Measurements from ENCODE around the gene SMNDC1.
"Not testable (repeated sequence)": the region's sequence is repeated elsewhere in the genome, so short reads cannot be mapped to it uniquely, and the experiment has no call there.

The SMNDC1 gene

DNA sequence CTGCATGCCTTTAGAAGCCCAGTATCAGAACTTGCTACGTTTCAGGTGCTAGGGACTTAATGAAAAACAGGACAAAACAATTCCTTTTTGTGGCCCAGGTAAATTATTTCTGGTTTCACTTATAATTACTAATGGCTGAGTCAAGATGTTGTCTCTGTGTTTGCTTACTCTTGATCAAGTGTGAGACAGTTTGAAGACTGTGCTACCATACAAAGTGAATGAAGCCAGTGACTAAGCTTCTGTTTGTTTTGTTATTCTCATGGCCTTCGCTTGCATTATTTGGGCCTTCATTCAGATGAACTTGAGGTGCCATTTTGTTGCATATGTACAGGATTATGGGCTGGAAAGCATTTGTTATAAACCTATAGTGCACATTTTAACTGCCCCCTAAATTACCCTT, 17.9 kb downstream of the SMNDC1 start:
- peak; percentile 58 for DNase-seq (ENCODE audit: low read depth, low spot score)
- peak overlapping the region; percentile 49 for H3K27ac ChIP-seq

DNA sequence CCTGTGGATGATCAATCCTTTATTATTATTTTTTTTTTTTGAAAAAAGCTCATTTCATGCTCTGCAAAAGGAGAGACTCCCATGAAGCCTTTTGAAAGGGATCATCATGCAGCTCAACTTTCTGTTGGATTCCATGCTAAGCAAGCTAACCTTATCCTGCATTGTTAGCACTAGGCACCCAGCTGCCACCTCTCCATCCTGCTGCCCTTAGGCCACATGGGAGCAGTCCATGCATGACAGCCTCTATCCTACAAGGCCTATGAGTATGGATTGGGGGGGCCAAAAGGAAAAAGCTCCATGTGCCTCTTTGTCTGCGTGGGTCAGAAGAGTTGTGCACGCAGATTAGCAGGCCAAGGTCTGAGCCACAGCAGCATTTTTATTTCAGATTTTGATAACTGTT, 19.2 kb downstream of the SMNDC1 start:
- no peak for DNase-seq (ENCODE audit: low read depth, low spot score)
- H3K27ac ChIP-seq, result no peak overlapping the region

DNA sequence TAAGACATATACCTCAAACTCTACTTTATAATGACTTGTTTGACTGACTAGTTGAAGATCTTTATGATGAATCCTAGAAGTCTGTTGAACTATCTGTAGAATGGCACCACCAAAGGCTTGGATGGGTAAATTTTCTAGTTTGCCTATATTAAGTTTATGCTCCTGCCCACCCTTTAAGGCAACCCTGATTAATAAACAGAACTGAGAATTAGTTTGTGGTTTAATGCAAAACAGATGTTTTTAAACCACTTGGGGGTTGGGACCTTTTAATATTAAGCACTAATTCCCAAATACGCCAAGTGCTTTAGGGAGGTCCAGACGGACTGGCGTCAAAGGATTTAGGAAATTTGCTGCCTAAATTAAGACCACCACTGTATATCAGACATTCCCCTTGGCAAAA, 20.5 kb downstream of the SMNDC1 start:
- no peak for DNase-seq (ENCODE audit: low read depth, low spot score)
- no peak overlapping the region for H3K27ac ChIP-seq

DNA sequence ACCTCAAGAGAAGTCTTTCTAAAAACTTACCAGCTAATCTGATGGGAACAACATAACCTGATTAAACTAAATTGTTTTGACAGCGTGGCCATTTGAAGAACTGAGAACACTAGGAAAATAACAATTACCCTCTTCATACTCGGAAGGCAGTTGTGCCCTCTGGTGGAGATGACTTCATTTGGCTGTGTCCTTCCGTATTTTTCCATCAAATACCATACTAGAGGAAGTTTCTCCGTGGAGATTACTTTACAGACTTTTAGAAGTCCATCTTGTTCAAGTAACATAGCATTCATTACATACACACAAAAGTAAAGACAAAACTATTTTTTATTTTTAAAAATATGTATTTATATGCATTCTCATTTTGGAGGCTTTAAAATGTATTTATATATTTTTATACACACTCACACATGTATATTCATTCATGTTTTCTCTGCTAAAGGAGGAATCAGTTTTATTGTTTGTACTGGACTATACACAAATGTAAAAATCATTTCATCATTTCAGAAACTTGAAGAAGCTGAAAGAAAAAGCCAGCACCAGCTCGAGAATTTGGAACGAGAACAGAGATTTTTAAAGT, 25.2 kb downstream of the SMNDC1 start:
- DNase-seq (ENCODE audit: low read depth, low spot score), result no peak

DNA sequence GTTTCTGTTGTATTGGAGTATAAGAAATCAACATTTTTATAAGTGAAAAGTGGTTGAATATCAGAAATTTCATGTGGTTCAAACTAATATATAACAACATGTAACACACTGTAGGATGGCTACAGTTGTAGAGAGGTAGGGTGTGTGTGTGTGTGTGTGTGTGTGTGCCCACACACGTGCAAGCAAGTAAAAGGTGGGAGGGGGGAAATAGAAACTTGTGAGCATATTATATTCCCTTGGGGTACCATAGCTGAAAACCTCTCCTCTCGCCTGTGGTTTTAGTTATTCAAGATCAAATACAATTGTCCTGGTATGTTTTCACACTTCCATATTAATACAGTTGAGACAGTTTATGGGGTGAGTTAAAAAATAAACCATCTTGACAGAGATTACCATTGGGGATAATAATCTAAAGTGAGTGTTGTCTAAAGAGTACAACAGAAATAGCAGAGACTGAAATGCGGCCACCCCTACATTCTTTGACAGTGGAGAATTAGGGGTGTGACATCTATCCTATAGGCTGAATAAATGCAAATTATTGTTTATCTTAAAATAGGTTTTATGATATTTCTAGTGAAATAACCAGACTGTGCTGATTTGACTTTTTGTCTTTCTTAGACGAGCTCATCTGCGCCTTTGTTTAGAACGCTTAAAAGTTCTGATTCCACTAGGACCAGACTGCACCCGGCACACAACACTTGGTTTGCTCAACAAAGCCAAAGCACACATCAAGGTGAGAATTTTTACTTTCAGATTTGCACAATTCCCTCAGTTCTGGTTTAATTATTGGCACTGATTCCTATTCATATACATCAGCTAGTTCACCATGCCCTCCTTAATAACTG, 25.9 kb downstream of the SMNDC1 start:
- H3K27ac ChIP-seq, result no peak overlapping the region
- no peak for DNase-seq (ENCODE audit: low read depth, low spot score)

More for the DNA sequence above, 25.2 kb downstream of the SMNDC1 start:
- no peak overlapping the region for H3K27ac ChIP-seq

DNA sequence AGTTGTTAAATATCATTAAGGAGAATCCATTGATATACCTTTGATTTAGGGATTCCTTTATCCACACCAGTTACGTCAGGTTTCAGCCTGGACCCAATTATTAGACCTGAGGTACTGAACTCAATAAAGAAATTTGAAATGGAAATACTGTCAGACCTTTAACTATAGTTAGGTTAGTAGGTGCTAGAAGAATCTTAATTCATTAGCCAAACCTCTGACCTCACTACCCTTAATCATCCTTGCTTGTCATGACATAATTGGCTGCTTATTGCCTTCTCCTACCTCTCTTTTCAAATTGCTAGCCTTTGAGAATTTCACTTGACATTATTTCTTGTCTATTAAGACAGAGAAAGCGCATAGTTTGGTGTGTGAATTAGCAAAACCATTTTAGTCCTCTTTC, 27.1 kb downstream of the SMNDC1 start:
- H3K27ac ChIP-seq, result no peak overlapping the region
- DNase-seq (ENCODE audit: low read depth, low spot score), result no peak

DNA sequence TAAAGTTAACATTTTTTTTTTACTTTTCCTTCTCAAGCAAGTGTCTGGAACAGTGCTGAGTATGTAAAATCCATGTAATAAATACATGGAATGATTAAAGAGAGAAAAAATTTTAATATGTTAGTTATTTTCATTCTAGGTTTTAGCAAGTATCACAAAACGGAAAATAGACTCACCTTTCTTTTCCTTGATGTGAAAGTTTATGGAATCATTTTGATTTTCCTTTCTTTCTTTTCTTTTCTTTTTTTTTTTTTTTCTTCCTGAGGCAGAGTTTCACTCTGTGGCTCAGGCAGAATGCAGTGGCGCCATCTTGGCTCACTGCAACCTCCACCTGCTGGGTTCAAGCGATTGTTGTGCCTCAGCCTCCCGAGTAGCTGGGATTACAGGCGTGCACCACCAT, 28.1 kb downstream of the SMNDC1 start:
- no peak for DNase-seq (ENCODE audit: low read depth, low spot score)
- H3K27ac ChIP-seq, result no peak overlapping the region

DNA sequence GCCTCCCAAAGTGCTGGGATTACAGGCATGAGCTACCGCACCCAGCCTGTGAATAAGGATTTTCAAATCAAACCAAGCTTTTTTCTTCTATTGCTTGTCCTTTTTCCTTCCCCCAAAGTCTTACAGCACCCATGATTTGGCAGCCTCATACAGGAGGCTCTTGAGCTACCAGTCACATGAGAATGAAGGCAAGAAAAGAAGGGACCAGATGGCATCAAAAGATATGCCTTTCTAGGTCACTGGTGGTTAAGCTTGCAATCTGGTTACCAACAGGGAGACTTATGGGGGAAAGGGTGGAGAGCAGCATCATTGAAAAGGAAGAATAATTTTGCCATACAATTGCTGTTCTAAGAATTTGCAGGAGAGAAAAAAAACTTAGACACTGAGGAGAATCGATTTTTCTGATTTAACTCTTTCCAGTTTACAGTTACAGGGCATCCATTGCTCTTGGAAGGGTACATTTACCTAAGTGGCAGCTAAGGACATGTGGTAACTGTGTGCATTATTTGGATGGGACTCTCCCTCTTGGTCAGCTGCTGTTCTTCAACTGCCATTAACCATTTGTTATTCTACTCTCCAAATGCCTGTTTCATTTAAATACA, 29.5 kb downstream of the SMNDC1 start:
- DNase-seq (ENCODE audit: low read depth, low spot score), result no peak
- H3K27ac ChIP-seq, result no peak overlapping the region

DNA sequence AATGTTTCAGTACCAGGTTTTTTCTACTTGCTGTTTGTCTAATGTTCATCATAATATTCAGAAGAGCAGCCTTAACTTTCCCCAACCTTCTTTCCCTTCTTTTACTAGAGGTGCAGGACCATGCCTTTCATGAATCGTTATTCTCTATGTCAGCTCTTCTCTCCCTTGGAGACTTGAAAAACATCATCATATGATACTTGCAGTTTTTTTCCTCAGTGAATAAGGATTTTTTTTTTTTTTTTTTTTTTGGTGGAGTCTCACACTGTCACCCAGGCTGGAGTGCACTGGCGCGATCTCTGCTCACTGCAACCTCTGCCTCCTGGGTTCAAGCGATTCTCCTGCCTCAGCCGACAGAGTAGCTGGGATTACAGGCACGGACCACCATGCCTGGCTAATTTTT, 30.1 kb downstream of the SMNDC1 start:
- DNase-seq (ENCODE audit: low read depth, low spot score), result no peak

DNA sequence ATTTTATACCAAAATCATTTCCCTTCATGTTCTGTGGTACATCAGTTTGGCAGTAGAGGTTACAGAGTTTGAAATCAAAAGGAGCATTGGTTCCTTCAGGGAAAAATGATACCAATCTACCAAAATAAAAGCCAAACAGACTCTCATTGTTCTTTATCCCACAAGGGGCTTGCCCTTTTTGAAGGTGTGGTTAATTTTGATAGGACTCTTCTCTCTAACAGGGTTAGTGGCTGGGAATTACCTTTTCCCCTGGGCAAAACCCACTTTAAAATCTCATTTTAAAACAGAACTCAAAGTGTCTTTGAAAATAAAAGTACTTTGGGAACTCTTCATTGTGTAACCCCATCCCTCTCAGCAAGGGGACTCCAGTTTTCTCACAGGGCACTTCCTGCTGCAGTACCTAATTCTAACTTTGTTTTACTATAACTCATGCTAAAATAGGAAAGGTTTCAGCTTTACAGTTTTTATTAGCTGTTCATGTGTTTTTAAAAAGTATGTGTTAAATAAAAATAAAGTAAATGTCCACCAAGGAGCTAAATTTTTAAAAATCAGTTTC, 30.6 kb downstream of the SMNDC1 start:
- no peak for DNase-seq (ENCODE audit: low read depth, low spot score)

More for the DNA sequence above, 30.1 kb downstream of the SMNDC1 start:
- no peak overlapping the region for H3K27ac ChIP-seq

DNA sequence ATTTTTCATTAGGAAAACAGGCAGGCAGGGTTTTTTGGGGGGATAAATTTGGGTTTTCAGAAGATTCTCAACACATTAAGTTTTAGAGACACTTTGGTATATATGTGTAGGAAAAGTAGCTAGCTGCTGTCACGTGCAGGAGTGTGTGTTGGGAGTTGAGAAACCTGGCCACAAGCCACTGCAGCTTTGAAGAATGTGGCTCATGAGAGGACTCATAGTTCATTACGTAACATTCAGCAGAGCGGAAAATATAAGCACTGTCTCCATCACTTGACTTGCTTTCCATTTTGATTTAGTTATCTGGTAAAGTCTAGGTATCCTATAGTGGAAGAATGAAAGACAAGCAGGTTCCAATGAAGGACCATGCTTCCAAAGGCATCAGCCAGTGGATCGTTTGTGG, 31.2 kb downstream of the SMNDC1 start:
- DNase-seq (ENCODE audit: low read depth, low spot score), result peak; percentile 22
- no peak overlapping the region for H3K27ac ChIP-seq

More for the DNA sequence above, 30.6 kb downstream of the SMNDC1 start:
- no peak overlapping the region for H3K27ac ChIP-seq

DNA sequence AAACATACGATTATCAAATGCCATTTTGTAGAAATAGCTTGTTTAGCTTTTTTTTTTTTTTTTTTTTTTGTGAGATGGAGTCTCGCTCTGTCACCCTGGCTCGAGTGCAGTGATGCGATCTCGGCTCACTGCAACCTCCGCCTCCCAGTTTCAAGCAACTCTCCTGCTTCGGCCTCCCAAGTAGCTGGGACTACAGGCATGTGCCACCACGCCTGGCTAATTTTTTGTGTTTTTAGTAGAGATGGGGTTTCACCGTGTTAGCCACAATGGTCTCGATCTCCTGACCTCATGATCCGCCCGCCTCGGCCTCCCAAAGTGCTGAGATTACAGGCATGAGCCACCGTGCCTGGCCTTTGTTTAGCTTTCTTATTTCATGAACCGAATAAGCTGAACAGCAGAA, 31.7 kb downstream of the SMNDC1 start:
- not testable (repeated sequence) for H3K27ac ChIP-seq; DNase-seq (ENCODE audit: low read depth, low spot score)

DNA sequence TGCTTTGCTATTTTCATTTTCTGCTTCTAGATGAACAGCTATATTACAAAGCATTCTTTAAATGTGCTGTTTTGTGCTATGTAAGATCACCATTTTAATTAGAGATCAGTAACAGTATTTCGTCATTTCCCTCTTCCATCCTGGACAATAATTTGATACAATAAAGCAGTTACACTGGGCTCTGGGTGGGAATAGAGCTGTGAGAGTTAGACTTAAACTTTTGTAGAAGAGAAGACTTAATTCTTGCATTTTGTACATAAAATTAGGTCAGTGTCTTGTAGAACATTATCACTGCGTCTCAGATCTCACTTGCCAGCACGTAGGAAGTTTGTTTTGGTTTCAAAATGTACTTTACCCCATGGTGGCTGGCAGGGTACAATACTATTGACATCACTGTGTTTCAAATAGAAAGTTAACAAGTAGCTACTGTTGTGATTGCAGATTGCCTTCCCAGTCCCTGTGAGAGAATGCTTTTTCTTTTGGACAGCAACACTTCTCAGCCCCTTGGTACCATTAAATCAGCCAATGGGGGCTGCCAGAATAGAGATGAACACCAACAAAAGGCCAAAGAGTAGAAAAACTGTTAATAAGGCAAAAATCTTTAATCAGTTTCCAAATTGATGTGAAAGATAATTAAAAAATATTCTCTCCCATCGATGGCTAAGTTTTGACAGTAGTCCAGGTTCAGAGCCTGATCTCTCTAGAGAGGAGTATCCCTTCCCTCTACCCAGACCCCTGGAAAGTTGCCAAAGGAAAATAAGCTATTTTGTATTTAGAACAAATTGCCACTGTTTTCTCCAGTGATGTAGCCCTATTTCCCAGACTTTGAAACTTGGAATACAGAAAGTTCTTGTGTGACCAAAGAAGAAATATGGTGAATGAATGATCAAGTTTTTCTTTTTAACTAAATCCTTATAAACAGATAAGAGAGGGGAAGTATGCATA, 35.1 kb downstream of the SMNDC1 start:
- H3K27ac ChIP-seq, result no peak overlapping the region
- no peak for DNase-seq (ENCODE audit: low read depth, low spot score)

DNA sequence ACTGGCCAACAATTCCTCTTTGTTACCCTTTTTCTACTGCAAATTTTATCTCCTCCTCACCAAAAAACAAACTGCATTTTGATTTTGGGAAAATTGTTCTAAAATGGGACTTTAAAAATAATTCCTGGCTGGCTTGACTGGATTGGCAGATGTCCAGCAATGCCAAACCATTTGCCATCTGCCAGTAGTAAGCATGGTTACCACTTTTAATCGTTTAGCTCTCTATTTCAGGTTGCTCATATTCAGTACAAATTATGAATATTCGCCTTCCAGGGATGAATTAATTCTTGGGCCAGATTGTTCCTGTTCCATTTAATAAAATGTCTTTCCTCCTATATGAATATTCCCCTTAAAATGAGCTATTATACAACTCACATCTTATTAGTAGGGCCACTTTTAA, 35.7 kb downstream of the SMNDC1 start:
- no peak overlapping the region for H3K27ac ChIP-seq
- no peak for DNase-seq (ENCODE audit: low read depth, low spot score)

DNA sequence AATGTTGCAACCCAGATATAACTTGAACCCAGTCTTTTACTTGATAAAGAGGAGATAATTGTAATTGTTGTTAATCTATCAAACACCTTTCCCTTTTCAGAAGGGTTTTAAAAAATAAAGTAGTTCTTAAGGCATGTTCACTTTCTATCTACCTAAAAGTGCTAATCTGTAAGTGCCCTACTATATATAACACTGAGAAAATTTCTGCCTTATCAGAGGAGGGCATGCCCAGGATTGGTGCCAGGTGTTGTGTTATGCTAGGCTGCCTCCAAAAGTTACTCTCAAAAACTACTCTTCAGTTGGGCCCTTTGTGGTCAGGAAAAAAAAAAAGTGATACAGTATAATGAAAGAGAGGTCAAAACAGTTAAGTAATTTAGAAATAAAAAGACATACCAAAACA, 36.3 kb downstream of the SMNDC1 start:
- H3K27ac ChIP-seq, result no peak overlapping the region
- no peak for DNase-seq (ENCODE audit: low read depth, low spot score)

DNA sequence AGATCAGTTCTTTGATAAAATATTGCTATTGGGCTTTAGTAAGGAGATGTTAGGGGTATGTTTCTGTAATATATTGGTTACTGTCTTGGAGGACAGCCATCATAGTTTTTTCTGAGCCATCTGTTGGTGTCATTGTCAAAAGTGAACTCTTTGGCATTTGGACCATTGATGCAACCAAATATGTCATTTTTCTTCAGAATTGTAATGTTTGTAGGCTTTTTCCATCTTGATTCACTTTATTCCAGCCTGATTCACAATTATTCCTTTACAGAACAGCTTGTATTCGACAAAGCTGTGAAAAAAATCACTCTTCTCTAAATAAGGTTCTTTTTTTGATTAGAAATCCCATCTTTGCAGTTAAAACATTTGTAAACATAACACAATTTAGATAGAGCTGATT, 37.4 kb downstream of the SMNDC1 start:
- DNase-seq (ENCODE audit: low read depth, low spot score), result no peak
- no peak overlapping the region for H3K27ac ChIP-seq

DNA sequence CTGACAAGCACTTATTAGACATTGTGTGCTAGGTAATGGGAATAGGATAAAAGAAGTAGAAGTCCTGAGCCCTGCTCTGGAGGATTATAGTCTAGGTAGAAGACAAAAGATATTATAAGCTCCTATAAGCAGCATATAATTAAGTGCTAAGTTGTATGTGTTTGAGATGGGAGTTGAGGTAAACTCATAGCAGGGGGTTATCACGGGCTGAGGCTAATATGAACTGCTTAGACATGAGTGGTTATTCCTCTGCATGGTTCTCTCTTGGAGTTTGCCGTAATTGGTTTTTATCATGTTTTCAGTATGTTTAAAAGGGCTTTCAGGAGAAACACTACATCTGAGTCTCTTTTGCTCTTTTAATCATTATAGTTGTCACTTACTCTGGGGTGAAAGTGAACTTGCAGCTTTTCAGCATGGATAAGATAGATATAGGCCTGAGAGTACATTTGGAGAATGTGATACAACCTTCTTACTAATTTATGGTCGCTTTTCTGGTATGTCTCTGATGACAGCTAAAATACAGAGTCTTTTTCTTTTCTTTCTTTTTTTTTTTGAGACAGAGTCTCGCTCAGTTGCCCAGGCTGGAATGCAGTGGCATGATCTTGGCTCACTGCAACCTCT, 39.0 kb downstream of the SMNDC1 start:
- no peak for DNase-seq (ENCODE audit: low read depth, low spot score)
- H3K27ac ChIP-seq, result no peak overlapping the region

DNA sequence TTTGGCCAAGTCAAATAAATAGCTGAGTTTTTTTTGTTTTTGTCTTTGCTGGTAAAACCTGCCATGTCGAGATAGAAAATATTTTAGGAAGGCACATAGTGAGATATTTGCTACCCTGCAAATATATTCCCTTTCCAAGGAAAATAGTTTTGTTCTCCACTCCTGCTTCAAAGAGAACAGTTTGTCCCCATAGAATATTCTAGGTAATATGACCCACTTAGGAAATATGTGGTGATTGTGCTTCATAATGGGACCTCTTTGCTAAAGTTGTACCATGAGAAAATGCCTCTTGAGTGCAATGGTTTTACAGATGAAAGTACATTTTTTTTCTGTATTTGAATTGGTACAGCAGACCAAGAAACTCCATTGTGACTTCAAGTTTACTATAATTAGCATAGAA, 41.6 kb downstream of the SMNDC1 start:
- no peak overlapping the region for H3K27ac ChIP-seq
- no peak for DNase-seq (ENCODE audit: low read depth, low spot score)

DNA sequence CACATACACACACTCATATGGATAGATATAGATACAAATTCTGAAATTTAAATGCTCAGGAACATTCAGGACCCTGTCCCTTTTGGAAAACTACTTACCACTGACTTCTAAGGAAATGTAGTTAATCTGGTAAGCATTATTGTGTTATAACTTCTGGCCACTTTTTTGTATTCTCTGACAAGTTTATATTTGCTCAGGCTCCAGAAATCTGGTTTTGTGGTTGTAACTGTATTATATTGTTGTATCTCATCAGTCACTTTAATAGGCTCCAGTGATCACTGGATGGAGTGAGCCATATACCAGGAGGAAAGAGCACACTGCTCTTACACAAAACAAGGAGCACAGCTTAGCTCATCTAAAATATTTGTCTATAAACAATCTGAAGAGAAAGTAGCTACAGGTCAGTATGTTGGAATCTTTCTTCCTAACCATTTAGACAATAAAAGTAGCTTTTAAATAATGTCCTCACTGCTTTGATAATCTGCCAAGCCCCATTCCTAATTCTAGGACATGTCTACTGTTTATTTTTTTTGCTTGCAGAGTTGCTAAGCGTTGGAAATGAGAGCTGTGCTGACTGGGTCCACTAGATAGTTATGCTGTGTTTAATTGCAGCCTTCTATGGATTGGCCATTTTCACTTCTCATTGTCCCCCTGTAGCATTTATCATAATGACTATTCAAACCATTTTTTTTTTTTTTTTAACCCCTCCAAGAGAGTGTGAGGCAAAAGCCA, 43.8 kb downstream of the SMNDC1 start:
- no peak for DNase-seq (ENCODE audit: low read depth, low spot score)
- H3K27ac ChIP-seq, result no peak overlapping the region

Data from epithelial cell of prostate (primary cell).